Measurements from ENCODE around the gene VSIR.

Gene VSIR

DNA sequence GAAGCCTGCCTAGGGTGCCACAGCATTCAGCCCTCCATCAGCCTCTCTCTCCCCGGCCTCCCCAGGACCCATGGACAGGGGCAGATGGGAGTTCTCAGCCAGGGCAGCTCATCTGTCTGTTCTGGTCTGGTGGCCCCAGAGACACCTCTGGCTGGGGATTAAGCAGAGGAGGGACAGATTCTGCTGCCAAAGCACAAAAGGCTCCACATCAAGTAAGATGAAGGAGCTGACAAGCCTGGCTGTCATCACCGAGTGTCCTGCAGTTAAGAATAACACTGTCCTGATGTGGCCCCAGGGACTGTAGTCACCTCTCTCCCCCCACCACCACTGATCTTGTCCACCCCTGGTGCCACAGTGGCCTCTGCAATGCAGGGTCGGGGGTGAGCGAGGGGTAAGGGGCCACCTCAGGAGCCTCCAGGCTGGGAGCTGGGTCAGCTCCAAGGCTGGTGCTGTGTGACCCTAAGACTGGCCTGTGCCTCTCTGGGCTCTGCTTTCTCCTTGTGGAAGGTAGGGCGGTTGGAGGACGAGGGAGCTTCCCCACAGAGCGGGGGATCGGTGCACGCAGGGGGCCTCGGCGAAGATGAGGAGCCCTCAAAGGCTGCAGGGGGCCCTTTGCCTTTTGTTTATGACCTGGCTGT is 72.5 kb downstream of the VSIR start:
- ChIA-PET CTCF (interaction anchor here (0.9 to 11.6 kb wide), 5 partner anchors 9 to 382 kb away, joined by 3 to 168 read pairs (median 4); partner anchors contain the start of genes SLC29A3 and VSIR), POLR2A (no interaction called here)
- no peak for DNase-seq (ENCODE audit: extremely low spot score)
- TF ChIP-seq, protein P1, sequence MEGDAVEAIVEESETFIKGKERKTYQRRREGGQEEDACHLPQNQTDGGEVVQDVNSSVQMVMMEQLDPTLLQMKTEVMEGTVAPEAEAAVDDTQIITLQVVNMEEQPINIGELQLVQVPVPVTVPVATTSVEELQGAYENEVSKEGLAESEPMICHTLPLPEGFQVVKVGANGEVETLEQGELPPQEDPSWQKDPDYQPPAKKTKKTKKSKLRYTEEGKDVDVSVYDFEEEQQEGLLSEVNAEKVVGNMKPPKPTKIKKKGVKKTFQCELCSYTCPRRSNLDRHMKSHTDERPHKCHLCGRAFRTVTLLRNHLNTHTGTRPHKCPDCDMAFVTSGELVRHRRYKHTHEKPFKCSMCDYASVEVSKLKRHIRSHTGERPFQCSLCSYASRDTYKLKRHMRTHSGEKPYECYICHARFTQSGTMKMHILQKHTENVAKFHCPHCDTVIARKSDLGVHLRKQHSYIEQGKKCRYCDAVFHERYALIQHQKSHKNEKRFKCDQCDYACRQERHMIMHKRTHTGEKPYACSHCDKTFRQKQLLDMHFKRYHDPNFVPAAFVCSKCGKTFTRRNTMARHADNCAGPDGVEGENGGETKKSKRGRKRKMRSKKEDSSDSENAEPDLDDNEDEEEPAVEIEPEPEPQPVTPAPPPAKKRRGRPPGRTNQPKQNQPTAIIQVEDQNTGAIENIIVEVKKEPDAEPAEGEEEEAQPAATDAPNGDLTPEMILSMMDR (IDR thresholded peaks at IDR 0.05; ENCODE audit: control extremely low read depth, extremely low read depth, low read depth, missing control alignments) = no peak

DNA sequence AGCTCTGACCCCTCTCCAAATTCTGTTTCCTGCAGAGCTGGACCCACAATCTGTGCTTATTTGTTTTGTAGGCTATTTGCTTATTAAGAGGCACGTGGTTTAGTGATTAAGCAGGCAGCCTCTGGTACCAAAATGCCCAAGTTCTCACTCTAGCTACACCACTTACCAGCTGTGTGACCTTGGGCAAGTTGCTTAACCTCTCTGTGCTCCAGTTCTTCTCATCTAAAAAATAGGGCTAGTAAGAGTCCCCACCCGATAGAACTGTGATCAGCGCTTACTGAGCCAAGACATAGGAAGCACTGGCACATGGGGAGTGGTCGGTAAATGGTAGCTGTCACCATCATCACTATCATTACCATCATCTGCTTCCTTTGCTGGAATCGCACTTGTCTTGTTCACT is 74.6 kb downstream of the VSIR start:
- ChIA-PET CTCF (interaction anchor here (0.9 to 11.6 kb wide), 16 partner anchors 11 to 384 kb away, joined by 3 to 168 read pairs (median 11); partner anchors contain the start of genes SLC29A3 and VSIR), POLR2A (no interaction called here)
- no peak for DNase-seq (ENCODE audit: extremely low spot score)
- TF ChIP-seq, protein P1 (IDR thresholded peaks at IDR 0.05; ENCODE audit: control extremely low read depth, extremely low read depth, low read depth, missing control alignments) = no peak

- ChIA-PET CTCF (interaction anchor here (0.9 to 11.6 kb wide), 25 partner anchors 11 to 384 kb away, joined by 3 to 168 read pairs (median 6); partner anchors contain the start of genes SLC29A3 and VSIR), POLR2A (no interaction called here)
- peak; percentile 69 for DNase-seq (ENCODE audit: extremely low spot score)
- TF ChIP-seq, protein P1 (IDR thresholded peaks at IDR 0.05; ENCODE audit: control extremely low read depth, extremely low read depth, low read depth, missing control alignments) = no peak
Measured at GRCh38 chr10:71697938-71698709, 75.2 kb downstream of the VSIR start.

Data from GM10248 (cell line).